ENCODE results near the gene SGCA. TPM values are rescaled to one million over a fixed set of nuclear protein-coding genes. Genes with fewer than 3 reads are reported as not detected.

SGCA gene
- total and polyA plus RNA-seq, 2 of the 13 experiments (the other 11 are each of a cell fraction or from before 2014, with no cell fraction given) = not detected

GRCh38 chr17:50151937-50152547 lies 13.8 kb upstream of the SGCA start (continued):
- TF ChIP-seq ZNF790 (CRISPR knock-in tag; IDR thresholded peaks at IDR 0.05; ENCODE audit: borderline replicate concordance) (no peak), ZNF672 (CRISPR knock-in tag; IDR thresholded peaks at IDR 0.05) (no peak), HNF4A (CRISPR knock-in tag; IDR thresholded peaks at IDR 0.05) (peak; percentile 35; the same call in 1 of the 2 replicates), POGK (CRISPR knock-in tag; conservative IDR thresholded peaks at IDR 0.05) (0 out of 2 replicates have a peak, but pooled peaks have one; percentile 39), PAF1 (CRISPR knock-in tag; IDR thresholded peaks at IDR 0.05) (no peak), GTF2F1 (IDR thresholded peaks at IDR 0.05; ENCODE audit: low read length) (no peak), ZNF747 (CRISPR knock-in tag; IDR thresholded peaks at IDR 0.05; ENCODE audit: borderline replicate concordance) (peak; percentile 80), ISL2 (CRISPR knock-in tag; IDR thresholded peaks at IDR 0.05) (peak; percentile 20; the same call in 1 of the 2 replicates), IKZF5 (CRISPR knock-in tag; IDR thresholded peaks at IDR 0.05) (peak; percentile 70; the same call in 1 of the 2 replicates), FLYWCH1 (CRISPR knock-in tag; IDR thresholded peaks at IDR 0.05) (no peak), ZNF770 (CRISPR knock-in tag; IDR thresholded peaks at IDR 0.05) (peak; percentile 66; the same call in 1 of the 2 replicates), IRF2 (CRISPR knock-in tag; IDR thresholded peaks at IDR 0.05) (peak; percentile 70; the same call in 1 of the 2 replicates)
- TF ChIP-seq, protein P1, sequence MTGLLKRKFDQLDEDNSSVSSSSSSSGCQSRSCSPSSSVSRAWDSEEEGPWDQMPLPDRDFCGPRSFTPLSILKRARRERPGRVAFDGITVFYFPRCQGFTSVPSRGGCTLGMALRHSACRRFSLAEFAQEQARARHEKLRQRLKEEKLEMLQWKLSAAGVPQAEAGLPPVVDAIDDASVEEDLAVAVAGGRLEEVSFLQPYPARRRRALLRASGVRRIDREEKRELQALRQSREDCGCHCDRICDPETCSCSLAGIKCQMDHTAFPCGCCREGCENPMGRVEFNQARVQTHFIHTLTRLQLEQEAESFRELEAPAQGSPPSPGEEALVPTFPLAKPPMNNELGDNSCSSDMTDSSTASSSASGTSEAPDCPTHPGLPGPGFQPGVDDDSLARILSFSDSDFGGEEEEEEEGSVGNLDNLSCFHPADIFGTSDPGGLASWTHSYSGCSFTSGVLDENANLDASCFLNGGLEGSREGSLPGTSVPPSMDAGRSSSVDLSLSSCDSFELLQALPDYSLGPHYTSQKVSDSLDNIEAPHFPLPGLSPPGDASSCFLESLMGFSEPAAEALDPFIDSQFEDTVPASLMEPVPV (CRISPR knock-in tag; IDR thresholded peaks at IDR 0.05) = no peak
- TF ChIP-seq, protein P2, sequence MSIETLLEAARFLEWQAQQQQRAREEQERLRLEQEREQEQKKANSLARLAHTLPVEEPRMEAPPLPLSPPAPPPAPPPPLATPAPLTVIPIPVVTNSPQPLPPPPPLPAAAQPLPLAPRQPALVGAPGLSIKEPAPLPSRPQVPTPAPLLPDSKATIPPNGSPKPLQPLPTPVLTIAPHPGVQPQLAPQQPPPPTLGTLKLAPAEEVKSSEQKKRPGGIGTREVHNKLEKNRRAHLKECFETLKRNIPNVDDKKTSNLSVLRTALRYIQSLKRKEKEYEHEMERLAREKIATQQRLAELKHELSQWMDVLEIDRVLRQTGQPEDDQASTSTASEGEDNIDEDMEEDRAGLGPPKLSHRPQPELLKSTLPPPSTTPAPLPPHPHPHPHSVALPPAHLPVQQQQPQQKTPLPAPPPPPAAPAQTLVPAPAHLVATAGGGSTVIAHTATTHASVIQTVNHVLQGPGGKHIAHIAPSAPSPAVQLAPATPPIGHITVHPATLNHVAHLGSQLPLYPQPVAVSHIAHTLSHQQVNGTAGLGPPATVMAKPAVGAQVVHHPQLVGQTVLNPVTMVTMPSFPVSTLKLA (IDR thresholded peaks at IDR 0.05) = no peak
- TF ChIP-seq, protein P3, sequence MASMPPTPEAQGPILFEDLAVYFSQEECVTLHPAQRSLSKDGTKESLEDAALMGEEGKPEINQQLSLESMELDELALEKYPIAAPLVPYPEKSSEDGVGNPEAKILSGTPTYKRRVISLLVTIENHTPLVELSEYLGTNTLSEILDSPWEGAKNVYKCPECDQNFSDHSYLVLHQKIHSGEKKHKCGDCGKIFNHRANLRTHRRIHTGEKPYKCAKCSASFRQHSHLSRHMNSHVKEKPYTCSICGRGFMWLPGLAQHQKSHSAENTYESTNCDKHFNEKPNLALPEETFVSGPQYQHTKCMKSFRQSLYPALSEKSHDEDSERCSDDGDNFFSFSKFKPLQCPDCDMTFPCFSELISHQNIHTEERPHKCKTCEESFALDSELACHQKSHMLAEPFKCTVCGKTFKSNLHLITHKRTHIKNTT (CRISPR knock-in tag; IDR thresholded peaks at IDR 0.05) = no peak
- TF ChIP-seq, protein P4, sequence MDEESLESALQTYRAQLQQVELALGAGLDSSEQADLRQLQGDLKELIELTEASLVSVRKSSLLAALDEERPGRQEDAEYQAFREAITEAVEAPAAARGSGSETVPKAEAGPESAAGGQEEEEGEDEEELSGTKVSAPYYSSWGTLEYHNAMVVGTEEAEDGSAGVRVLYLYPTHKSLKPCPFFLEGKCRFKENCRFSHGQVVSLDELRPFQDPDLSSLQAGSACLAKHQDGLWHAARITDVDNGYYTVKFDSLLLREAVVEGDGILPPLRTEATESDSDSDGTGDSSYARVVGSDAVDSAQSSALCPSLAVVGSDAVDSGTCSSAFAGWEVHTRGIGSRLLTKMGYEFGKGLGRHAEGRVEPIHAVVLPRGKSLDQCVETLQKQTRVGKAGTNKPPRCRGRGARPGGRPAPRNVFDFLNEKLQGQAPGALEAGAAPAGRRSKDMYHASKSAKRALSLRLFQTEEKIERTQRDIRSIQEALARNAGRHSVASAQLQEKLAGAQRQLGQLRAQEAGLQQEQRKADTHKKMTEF (CRISPR knock-in tag; IDR thresholded peaks at IDR 0.05) = 0 out of 2 replicates have a peak, but pooled peaks have one; percentile 65
